Measurements from ENCODE around the gene CREB3L2. TPM values are rescaled to one million over a fixed set of nuclear protein-coding genes. Genes with fewer than 3 reads are reported as not detected.
A peak's percentile ranks its signal among the peaks of the same experiment; 100 is the strongest.

The CREB3L2 gene
- total RNA-seq, 4 donors from 2014 or later = 33.1 to 59.1 (median 43.3) TPM

GRCh38 chr7:137898839-137899721, 102.8 kb downstream of the CREB3L2 start:
- no peak for TF ChIP-seq POLR2A (IDR thresholded peaks at IDR 0.05)
- peak; percentile 83 to 94 (median 90) for TF ChIP-seq CTCF (IDR thresholded peaks at IDR 0.05)
- no peak for TF ChIP-seq POLR2AphosphoS5 (IDR thresholded peaks at IDR 0.05)
- no peak for TF ChIP-seq EP300 (IDR thresholded peaks at IDR 0.05)
- Histone ChIP-seq H3K27ac (peak overlapping the region in 2 of 4 donors; percentile 31 to 62), H3K27me3 (no peaks in the 10 kb centered on the region), H3K36me3 (peaks cover 0 to 87% of the 10 kb centered on the region in 2 donors), H3K4me1 (peaks cover 0 to 28% (median 3%) of the 10 kb centered on the region in 3 donors), H3K9me3 (no peaks in the 10 kb centered on the region), H3K4me3 (no peak overlapping the region)
- peak; percentile 84 for ATAC-seq
- WGBS, 2 donors (ENCODE audit: low coverage in 1 of 2) = 0% methylated on average over 1 to 7 of the region's 14 CpGs

- no peaks in the 10 kb centered on the region for H3K9me3 ChIP-seq
- no peaks in the 10 kb centered on the region for H3K27me3 ChIP-seq
- WGBS, 2 donors (ENCODE audit: low coverage in 1 of 2) = 64 to 100% methylated on average over 3 to 4 of the region's 8 CpGs
- no peak for ATAC-seq
- no peak overlapping the region for H3K4me3 ChIP-seq
- TF ChIP-seq POLR2A (IDR thresholded peaks at IDR 0.05) (no peak), CTCF (IDR thresholded peaks at IDR 0.05) (no peak), EP300 (IDR thresholded peaks at IDR 0.05) (no peak), POLR2AphosphoS5 (IDR thresholded peaks at IDR 0.05) (no peak)
- peaks cover 0 to 23% (median 3%) of the 10 kb centered on the region in 3 donors for H3K4me1 ChIP-seq
- H3K27ac ChIP-seq = no peak overlapping the region
- peaks cover 0 to 76% of the 10 kb centered on the region in 2 donors for H3K36me3 ChIP-seq
Measured at GRCh38 chr7:137895301-137896221, 106.3 kb downstream of the CREB3L2 start.

GRCh38 chr7:137893143-137893742, 108.6 kb downstream of the CREB3L2 start:
- Histone ChIP-seq H3K9me3 (no peaks in the 10 kb centered on the region), H3K36me3 (peaks cover 0 to 72% of the 10 kb centered on the region in 2 donors), H3K4me1 (peaks cover 0 to 11% (median 3%) of the 10 kb centered on the region in 3 donors), H3K27ac (no peak overlapping the region), H3K27me3 (no peaks in the 10 kb centered on the region), H3K4me3 (no peak overlapping the region)
- TF ChIP-seq EP300 (IDR thresholded peaks at IDR 0.05) = no peak
- TF ChIP-seq CTCF (IDR thresholded peaks at IDR 0.05) = no peak
- TF ChIP-seq POLR2AphosphoS5 (IDR thresholded peaks at IDR 0.05) = no peak
- no peak for TF ChIP-seq POLR2A (IDR thresholded peaks at IDR 0.05)
- ATAC-seq = no peak

- no peak overlapping the region for H3K27ac ChIP-seq
- H3K36me3 ChIP-seq = peaks cover 0 to 61% of the 10 kb centered on the region in 2 donors
- 50 to 68% methylated on average over 4 of the region's 4 CpGs for WGBS, 2 donors (ENCODE audit: low coverage in 1 of 2)
Measured at GRCh38 chr7:137891016-137891655, 110.8 kb downstream of the CREB3L2 start.

More at GRCh38 chr7:137891016-137891655, 110.8 kb downstream of the CREB3L2 start:
- no peaks in the 10 kb centered on the region for H3K27me3 ChIP-seq
- H3K4me3 ChIP-seq = no peak overlapping the region
- ATAC-seq = no peak
- peaks cover 0 to 24% (median 6%) of the 10 kb centered on the region in 3 donors for H3K4me1 ChIP-seq
- TF ChIP-seq CTCF (IDR thresholded peaks at IDR 0.05) (no peak), EP300 (IDR thresholded peaks at IDR 0.05) (no peak), POLR2AphosphoS5 (IDR thresholded peaks at IDR 0.05) (no peak), POLR2A (IDR thresholded peaks at IDR 0.05) (no peak)
- H3K9me3 ChIP-seq = no peaks in the 10 kb centered on the region
